Colonic mucosa (tissue), 4 donors: ENCODE data around the gene MOGAT2. TPM values are rescaled to one million over a fixed set of nuclear protein-coding genes. Genes with fewer than 3 reads are reported as not detected.

Experiments
- DNase-seq: peaks from one replicate; pipeline ENCODE4 v3.0.0-alpha.2; 2020
- H3K27ac ChIP-seq: fragments of 200-600 bp; one replicate; pipeline ENCODE4 v1.8.0; 2021
- H3K27me3 ChIP-seq: fragments of 200-600 bp; one replicate; pipeline ENCODE4 v1.8.0; 2021
- H3K36me3 ChIP-seq: fragments of 200-600 bp; one replicate; pipeline ENCODE4 v1.8.0; 2021
- H3K4me1 ChIP-seq: fragments of 200-600 bp; one replicate; pipeline ENCODE4 v1.8.0; 2021; ENCODE audit warnings: mild to moderate bottlenecking
- H3K4me3 ChIP-seq: fragments of 200-600 bp; one replicate; pipeline ENCODE4 v1.8.0; 2021
- H3K9ac ChIP-seq, 2 donors: one replicate each; pipeline ENCODE4 v1.7.0; 2013; ENCODE audit warnings: control low read depth in 2 of 2, low read depth in 2 of 2, low read length in 2 of 2
- H3K9me3 ChIP-seq: fragments of 200-600 bp; one replicate; pipeline ENCODE4 v1.8.0; 2021
- intact Hi-C: fragments of 100-400 bp; cut with DNase I; formaldehyde crosslinking; loops from one replicate; pipeline ENCODE4 v1.14.1; 2022
- total RNA-seq, 2 donors: library from RNA; stranded (reverse); fragmentation: NEBNext Ultra II Directional in 1 of 2; extraction: Animal tissue kit (Norgen Biotek cat#: 25700) in 1 of 2; gene quantifications; one replicate each; pipeline ENCODE4 v1.2.1, GENCODE V29; 2021
- TF ChIP-seq, protein P1 (sequence below): fragments of 200-600 bp; IDR thresholded peaks from one replicate; pipeline ENCODE4 v1.8.0; 2022; ENCODE audit warnings: antibody characterized with exemption, mild to moderate bottlenecking
- donor health status: healthy.
- donor health status: DM: no; HTN: no; CAD: no.
- donor health status: DM: no; HTN: no; CAD: no.

The MOGAT2 gene
- total RNA-seq, 2 donors from 2014 or later: 168 to 211 TPM

DNA sequence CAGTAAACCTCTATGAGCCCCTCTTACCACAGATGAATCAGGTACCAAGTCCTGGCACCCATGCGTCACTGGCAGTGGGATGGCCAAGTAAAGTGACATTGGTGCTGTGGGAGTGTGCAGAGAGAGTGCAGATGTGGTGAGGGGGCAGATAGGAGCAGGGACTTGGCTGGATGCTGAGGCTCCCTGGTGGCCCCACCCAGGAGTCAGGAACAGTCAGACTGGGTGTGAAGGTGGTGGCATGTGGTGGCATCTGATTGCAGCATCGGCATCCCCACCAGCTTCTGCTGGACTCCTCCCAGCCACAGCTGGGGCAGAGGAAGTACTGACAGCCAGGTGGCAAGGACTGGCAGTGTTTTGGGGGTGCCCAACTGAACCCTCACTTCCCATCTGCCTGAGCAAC, 62.3 kb downstream of the MOGAT2 start:
- no peaks in the 10 kb centered on the region for H3K27me3 ChIP-seq
- DNase-seq: no peak
- no peak overlapping the region for H3K9ac ChIP-seq
- intact Hi-C loops: loop anchor here (10.0 kb wide), 1 partner anchor 45 kb away; no protein-coding TSS in a partner anchor
- no peaks in the 10 kb centered on the region for H3K4me1 ChIP-seq
- H3K36me3 ChIP-seq: no peaks in the 10 kb centered on the region
- H3K27ac ChIP-seq: no peak overlapping the region
- H3K4me3 ChIP-seq: no peak overlapping the region
- no peaks in the 10 kb centered on the region for H3K9me3 ChIP-seq
- TF ChIP-seq, protein P1, sequence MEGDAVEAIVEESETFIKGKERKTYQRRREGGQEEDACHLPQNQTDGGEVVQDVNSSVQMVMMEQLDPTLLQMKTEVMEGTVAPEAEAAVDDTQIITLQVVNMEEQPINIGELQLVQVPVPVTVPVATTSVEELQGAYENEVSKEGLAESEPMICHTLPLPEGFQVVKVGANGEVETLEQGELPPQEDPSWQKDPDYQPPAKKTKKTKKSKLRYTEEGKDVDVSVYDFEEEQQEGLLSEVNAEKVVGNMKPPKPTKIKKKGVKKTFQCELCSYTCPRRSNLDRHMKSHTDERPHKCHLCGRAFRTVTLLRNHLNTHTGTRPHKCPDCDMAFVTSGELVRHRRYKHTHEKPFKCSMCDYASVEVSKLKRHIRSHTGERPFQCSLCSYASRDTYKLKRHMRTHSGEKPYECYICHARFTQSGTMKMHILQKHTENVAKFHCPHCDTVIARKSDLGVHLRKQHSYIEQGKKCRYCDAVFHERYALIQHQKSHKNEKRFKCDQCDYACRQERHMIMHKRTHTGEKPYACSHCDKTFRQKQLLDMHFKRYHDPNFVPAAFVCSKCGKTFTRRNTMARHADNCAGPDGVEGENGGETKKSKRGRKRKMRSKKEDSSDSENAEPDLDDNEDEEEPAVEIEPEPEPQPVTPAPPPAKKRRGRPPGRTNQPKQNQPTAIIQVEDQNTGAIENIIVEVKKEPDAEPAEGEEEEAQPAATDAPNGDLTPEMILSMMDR: no peak

GRCh38 chr11:75780888-75781287, 63.2 kb downstream of the MOGAT2 start:
- TF ChIP-seq, protein P1: no peak
- Histone ChIP-seq H3K27me3 (no peaks in the 10 kb centered on the region), H3K36me3 (no peaks in the 10 kb centered on the region), H3K9ac (no peak overlapping the region), H3K4me3 (no peak overlapping the region), H3K27ac (no peak overlapping the region), H3K9me3 (no peaks in the 10 kb centered on the region), H3K4me1 (no peaks in the 10 kb centered on the region)
- DNase-seq: no peak
- intact Hi-C loops: loop anchor here (10.0 kb wide), 1 partner anchor 46 kb away; no protein-coding TSS in a partner anchor

DNA sequence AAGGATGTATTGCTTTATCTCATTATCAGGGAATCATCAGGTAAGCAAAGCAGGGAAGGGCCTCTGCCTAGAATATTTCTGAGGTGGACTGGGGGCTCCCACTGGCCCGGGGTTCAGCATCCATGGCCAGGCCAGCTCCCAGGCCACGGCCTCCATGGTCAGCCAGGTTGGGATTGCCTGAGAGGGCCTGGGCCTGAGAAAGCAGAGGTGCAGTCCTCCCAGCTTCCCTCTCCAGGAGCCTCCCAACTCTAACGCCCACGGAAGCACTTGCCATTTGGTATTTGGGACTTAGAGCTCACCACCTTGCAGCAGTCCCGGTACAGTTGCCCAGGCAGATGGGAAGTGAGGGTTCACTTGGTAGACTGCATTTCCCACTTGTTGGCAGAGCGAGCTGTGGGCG, 63.7 kb downstream of the MOGAT2 start:
- TF ChIP-seq, protein P1: no peak
- H3K4me1 ChIP-seq: no peaks in the 10 kb centered on the region
- no peaks in the 10 kb centered on the region for H3K27me3 ChIP-seq
- no peak for DNase-seq
- intact Hi-C loops: loop anchor here (10.0 kb wide), 1 partner anchor 46 kb away; no protein-coding TSS in a partner anchor
- no peak overlapping the region for H3K9ac ChIP-seq
- no peaks in the 10 kb centered on the region for H3K36me3 ChIP-seq
- H3K27ac ChIP-seq: no peak overlapping the region
- no peaks in the 10 kb centered on the region for H3K9me3 ChIP-seq
- H3K4me3 ChIP-seq: no peak overlapping the region

- intact Hi-C loops: loop anchor here (10.0 kb wide), 1 partner anchor 47 kb away; no protein-coding TSS in a partner anchor
- H3K9ac ChIP-seq: no peak overlapping the region
- no peak for DNase-seq
- no peak overlapping the region for H3K4me3 ChIP-seq
- no peaks in the 10 kb centered on the region for H3K27me3 ChIP-seq
- H3K27ac ChIP-seq: no peak overlapping the region
- TF ChIP-seq, protein P1: no peak
- H3K4me1 ChIP-seq: no peaks in the 10 kb centered on the region
- no peaks in the 10 kb centered on the region for H3K36me3 ChIP-seq
- no peaks in the 10 kb centered on the region for H3K9me3 ChIP-seq
These were observed 64.2 kb downstream of the MOGAT2 start for GRCh38 chr11:75781831-75782230.

Other genes starting within 250 kb of the MOGAT2 start
- 1 to 10 TPM; 2.6 to 4.1 TPM for gene GDPD5, start 191.9 kb upstream of the MOGAT2 start, total RNA-seq
- gene SERPINH1, start 155.6 kb upstream of the MOGAT2 start, total RNA-seq: 100 to 1,000 TPM in 1 of 2 donors, 10 to 100 TPM in 1; 66.3 to 136 TPM
- 1 to 10 TPM in 1 of 2 donors, under 1 TPM in 1; 0.79 to 2.6 TPM for gene MAP6, start 48.8 kb upstream of the MOGAT2 start, total RNA-seq
- gene DGAT2, start 50.9 kb downstream of the MOGAT2 start, total RNA-seq: 1 to 10 TPM; 3.0 to 5.9 TPM
- 10 to 100 TPM; 12.8 to 13.7 TPM for gene UVRAG, start 97.4 kb downstream of the MOGAT2 start, total RNA-seq